GM18858 (cell line): ENCODE measurements around the gene ROM1.
A peak's percentile ranks its signal among the peaks of the same experiment; 100 is the strongest.
"Not testable (repeated sequence)": the region's sequence is repeated elsewhere in the genome, so short reads cannot be mapped to it uniquely, and the experiment has no call there.

ENCODE experiments used
- ATAC-seq: cut with Tn5 transposase; IDR thresholded peaks from one replicate; pipeline ENCODE4 v1.9.1; 2021; ENCODE audit not compliant: unreplicated experiment

ROM1 gene

DNA sequence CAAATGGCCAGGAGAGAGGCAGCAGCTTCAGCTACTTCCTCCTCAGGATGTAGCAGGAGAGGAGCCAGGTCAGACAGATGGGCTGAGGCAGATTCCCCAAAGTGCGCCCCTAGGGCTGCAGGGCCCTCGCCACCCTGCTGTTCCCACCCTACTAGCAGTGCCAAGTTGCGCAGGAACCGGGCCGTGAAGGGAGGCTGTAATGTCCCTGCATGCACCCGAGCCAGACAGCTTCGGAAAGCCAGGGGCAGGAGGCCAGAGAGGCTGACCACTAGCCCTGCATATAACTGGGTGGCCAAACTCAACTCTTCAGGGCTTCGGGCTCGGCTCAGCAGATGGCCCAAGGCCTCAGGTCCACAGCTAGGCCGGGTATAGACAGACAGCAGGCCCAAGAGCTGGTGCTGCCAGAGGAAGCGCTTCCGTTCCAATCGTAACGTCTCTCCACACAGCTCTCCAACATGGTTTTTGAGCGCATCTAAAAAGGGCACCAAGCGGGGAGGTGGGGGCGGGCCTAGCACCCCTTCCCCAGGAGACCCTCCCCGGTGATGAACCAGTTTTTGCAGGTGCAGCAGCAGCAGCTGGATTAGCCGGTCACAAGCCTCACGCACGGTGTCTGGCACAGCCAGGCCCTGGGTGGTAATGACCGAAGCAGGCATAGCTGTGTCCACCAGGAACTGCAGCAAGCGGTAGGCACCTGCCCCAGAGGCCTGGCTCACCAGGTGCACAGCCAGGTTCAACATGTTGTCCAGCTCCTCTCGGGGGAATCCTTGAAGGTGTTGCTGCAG is 35.3 kb downstream of the ROM1 start:
- ATAC-seq = no peak

DNA sequence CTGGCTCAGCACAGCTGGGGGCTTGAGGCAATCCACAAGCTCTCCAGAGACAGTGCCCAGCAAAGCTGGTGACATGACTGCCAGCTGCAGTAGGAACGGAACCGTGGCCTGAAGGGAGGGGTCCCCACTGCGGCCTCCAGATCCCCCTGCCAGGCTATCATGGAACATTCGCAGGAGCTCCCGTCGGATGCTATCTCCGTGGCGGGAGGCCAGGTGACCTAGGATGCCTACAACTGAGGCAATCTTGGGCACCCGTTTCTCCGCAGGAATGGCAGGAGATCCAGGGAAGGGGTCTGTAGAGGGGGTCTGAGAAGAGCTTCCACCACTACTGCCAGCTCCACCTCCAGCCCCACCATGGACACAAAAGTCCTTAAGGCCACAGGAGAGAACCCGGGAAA is 35.9 kb downstream of the ROM1 start:
- ATAC-seq = no peak

DNA sequence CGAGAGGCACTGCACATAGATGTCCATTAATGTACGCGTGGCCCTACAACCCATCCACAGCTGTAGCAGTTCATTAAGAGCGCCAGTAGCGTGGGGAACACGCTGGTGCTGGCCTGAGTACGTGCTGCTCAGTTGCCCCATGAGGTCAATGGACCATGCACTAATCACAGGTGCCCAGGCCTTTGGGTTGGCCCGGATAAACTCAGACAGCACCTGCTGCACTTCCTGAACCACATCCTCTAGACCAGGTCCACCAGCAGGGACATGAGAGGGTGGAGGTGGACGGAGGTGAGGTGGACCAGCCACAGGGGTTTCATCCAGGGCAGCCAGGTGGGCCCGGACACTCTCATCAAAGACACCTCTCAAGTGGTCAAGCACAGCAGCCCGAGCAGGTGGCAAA is 36.4 kb downstream of the ROM1 start:
- no peak for ATAC-seq

DNA sequence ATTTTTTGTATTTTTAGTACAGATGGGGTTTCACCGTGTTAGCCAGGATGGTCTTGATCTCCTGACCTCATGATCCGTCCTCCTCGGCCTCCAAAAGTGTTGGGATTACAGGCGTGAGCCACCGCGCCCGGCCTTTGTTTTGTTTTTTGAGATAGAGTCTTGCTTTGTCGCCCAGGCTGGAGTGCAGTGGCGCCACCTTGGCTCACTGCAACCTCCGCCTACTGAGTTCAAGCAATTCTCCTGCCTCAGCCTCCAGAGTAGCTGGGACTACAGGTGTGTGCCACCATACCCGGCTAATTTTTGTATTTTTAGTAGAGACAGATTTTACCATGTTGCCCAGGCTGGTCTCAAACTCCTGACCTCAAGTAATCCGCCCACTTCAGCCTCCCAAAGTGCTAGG is 37.2 kb downstream of the ROM1 start:
- ATAC-seq = not testable (repeated sequence)

DNA sequence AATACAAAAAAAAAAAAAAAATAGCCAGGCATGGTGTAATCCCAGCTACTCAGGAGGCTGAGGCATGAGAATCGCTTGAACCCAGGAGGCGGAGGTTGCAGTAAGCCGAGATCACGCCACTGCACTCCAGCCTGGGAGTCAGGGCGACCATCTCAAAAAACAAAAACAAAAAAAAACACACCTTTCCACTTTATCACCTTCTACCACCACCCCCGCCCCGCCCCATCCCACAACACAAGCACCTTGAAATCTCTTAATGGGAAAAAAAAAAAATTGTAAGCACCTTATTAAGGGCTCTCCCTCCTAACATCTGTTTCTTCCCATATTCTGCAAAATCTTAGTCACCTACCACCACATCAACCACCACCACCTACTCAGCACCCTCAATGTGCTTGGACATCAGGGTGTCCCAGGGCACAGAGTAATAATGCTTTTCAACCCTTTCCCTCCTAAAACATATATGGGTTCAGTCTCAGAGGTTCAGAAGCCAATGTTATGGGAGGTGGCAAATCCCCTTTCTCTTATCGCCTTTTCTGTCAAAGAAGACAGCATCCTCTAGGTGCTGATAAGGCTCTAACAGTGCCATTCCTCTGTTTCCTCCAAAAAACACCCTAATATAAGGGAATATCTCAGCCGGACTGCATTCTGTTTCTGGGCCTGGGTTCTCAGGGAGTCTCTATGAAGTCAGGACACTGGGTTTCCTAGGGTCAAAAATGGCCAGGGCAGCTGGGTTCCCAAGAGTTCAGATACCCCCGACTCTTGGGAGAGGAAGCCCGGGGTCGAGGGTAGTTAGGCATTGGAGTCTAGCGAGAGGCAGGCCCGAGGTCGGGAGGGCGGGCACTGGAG is 39.3 kb downstream of the ROM1 start:
- ATAC-seq = no peak

DNA sequence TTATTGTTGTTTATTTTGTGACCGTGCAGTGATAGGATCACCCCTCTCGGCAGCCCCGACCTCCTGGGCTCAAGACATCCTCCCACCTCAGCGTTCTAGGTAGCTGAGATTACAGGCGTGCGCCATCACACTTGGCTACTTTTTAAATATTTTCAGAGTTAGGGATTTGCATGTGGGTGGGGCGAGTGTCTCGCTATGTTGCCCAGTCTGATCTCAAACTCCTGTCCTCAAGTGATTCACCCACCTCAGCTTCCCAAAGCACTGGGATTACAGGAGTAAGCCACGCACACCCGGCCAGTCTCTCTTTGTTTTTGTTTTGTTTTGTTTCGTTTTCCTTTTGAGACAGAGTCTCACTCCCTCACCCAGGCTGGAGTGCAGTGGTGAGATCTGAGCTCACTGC is 41.2 kb downstream of the ROM1 start:
- no peak for ATAC-seq

DNA sequence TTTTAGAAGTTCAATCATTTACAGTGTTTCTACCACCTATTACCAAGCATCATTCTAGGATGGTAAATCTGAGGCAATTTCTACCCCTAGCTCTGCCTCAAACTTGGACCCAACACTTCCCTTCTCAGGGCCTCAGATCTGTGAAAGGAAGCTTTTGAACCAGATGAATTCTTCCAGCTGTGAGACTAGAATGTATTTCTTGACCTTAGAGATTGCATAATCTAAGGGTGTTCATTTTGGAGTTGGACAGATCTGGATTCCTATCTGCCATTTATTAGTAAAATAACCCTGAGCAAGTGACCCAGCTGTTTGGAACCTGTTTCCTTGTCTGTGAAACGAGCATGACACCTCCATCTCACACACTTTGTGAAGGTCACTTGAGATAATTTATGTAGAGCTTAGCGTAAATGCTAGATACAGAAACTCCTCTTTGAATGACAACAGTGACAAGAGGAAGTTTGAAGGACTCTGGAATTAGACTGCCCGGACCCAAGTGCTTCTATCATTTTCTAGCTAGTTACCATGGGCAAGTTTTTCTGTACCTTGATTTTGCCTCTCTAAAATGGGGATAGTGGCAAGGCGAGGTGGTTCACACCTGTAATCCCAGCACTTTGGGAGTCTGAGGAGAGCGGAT is 43.9 kb downstream of the ROM1 start:
- ATAC-seq = no peak

DNA sequence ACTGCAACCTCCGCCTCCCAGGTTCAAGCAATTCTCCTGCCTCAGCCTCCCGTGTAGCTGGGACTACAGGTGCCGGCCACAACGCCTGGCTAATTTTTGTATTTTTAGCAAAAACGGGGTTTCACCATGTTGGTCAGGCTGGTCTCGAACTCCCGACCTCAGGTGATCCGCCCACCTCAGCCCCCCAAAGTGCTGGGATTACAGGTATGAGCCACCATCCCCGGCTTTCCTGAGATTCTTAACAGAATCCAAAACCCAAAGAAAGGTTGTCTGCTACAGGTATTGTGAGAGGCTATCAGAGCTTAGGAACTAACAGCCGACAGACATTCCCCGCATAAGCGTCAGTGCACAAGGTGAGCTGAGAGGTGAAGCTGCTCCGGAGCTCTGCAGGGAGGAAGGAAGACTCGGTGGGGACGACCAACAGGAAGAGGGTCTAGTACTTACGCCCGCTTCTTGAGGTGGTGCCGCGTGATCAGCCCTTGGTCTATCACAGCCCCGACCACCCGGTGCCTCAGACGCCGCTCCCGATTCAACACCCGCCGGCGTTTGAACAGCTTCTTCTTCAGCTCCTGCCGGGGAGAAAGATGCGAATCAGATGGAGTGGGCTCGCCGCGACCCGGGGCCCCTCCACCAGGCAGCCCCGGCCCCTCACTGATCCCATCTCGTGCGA is 51.5 kb downstream of the ROM1 start:
- peak; percentile 11 for ATAC-seq
